Measurements from ENCODE around the gene PPP4R1. TPM values are rescaled to one million over a fixed set of nuclear protein-coding genes. Genes with fewer than 3 reads are reported as not detected.

The PPP4R1 gene
- total RNA-seq, 1 experiment from 2014 or later: 106 TPM

DNA sequence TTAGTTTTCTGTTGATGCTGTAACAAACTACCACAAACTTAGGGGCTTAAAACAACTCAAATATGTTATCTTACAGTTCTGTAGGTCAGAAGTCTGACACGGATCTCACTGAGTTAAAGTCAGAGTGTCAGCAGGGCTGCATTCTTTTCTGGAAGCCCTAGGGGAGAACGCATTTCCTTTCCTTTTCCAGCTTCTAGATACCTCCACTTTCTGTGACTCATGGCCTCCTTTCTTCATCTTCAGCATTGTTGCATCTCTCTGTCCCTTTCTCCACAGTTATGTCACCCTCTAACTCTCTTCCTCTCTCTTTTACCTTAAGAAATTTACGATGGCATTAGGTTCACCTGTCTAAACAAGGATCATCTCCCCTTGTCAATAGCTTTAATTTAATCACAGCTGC lies 13.3 kb upstream of the PPP4R1 start:
- Histone ChIP-seq H2BK20ac (ENCODE audit: low read depth, low read length, poor library complexity, severe bottlenecking) (no peak overlapping the region), H3K14ac (ENCODE audit: insufficient read depth, low read length) (no peak overlapping the region), H3K56ac (ENCODE audit: insufficient read length, low read depth, low read length) (no peak overlapping the region), H3K27me3 (ENCODE audit: insufficient read depth, low read length) (no peaks in the 10 kb centered on the region), H3K27ac (ENCODE audit: insufficient read length, low read depth, low read length) (no peak overlapping the region), H3K4ac (ENCODE audit: low read depth, low read length) (no peak overlapping the region), H2BK12ac (ENCODE audit: insufficient read length, low read depth, low read length) (no peak overlapping the region), H3K79me1 (ENCODE audit: insufficient read depth, low read depth, low read length, poor library complexity, severe bottlenecking) (no peaks in the 10 kb centered on the region), H3K18ac (ENCODE audit: insufficient read length, low read depth, low read length) (no peak overlapping the region), H2BK5ac (ENCODE audit: insufficient read length, low read length) (no peak overlapping the region), H3K4me1 (ENCODE audit: insufficient read depth, low read length) (peaks cover 3% of the 10 kb centered on the region; the same call in 1 of the 2 replicates), H3K23ac (ENCODE audit: insufficient read length, low read depth, low read length) (no peak overlapping the region), H2BK15ac (ENCODE audit: low read depth, low read length) (no peak overlapping the region), H3T11ph (ENCODE audit: low read length) (no peak overlapping the region), H3K79me2 (ENCODE audit: insufficient read depth, low read length) (no peaks in the 10 kb centered on the region), H4K5ac (ENCODE audit: insufficient read length, low read depth, low read length) (no peak overlapping the region), H3K23me2 (ENCODE audit: insufficient read length, low read depth, low read length, poor library complexity, severe bottlenecking) (no peaks in the 10 kb centered on the region), H4K91ac (ENCODE audit: insufficient read length, low read depth, low read length) (no peak overlapping the region), H2AFZ (ENCODE audit: low read length) (no peak overlapping the region), H3K9ac (ENCODE audit: extremely low read depth, insufficient read length, low read length) (no peak overlapping the region), H4K8ac (replicated peaks; ENCODE audit: insufficient read length, low read depth, low read length) (no peak overlapping the region), H3K4me2 (ENCODE audit: insufficient read depth, insufficient read length, low read length) (no peak overlapping the region), H4K20me1 (ENCODE audit: control insufficient read depth, insufficient read depth, insufficient read length) (no peaks in the 10 kb centered on the region), H3K9me3 (ENCODE audit: control insufficient read depth, low read depth, low read length) (no peaks in the 10 kb centered on the region), H2AK5ac (ENCODE audit: insufficient read length, low read length) (no peak overlapping the region), H2BK120ac (ENCODE audit: low read depth, low read length, poor library complexity, severe bottlenecking) (no peak overlapping the region)
- H3K9me3 Mint-ChIP-seq: no peaks in the 10 kb centered on the region
- no peaks in the 10 kb centered on the region for H3K27me3 Mint-ChIP-seq (ENCODE audit: low read depth)
- no peak for DNase-seq
- peak overlapping the region in 1 of 3 experiments; percentile 4; a peak in 4 of 7 replicates for H3K27ac Mint-ChIP-seq
- TF ChIP-seq, protein P1, sequence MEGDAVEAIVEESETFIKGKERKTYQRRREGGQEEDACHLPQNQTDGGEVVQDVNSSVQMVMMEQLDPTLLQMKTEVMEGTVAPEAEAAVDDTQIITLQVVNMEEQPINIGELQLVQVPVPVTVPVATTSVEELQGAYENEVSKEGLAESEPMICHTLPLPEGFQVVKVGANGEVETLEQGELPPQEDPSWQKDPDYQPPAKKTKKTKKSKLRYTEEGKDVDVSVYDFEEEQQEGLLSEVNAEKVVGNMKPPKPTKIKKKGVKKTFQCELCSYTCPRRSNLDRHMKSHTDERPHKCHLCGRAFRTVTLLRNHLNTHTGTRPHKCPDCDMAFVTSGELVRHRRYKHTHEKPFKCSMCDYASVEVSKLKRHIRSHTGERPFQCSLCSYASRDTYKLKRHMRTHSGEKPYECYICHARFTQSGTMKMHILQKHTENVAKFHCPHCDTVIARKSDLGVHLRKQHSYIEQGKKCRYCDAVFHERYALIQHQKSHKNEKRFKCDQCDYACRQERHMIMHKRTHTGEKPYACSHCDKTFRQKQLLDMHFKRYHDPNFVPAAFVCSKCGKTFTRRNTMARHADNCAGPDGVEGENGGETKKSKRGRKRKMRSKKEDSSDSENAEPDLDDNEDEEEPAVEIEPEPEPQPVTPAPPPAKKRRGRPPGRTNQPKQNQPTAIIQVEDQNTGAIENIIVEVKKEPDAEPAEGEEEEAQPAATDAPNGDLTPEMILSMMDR (conservative IDR thresholded peaks at IDR 0.05): no peak
- WGBS (ENCODE audit: extremely low coverage, insufficient read length, low lambda C conversion rate): no CpG with 5 or more reads among the region's 3 CpGs
- no peak overlapping the region for H3K4me3 Mint-ChIP-seq
- peaks cover 18 to 23% of the 10 kb centered on the region in 2 experiments for H3K4me1 Mint-ChIP-seq
- no peaks in the 10 kb centered on the region; a peak in 1 of 7 replicates for H3K36me3 Mint-ChIP-seq (ENCODE audit: insufficient read depth in 1 of 3, low read depth in 3 of 3)

Data from H9 (cell line).